Globus pallidus (tissue), 1 donor: ENCODE measurements around the gene ALK.

Source experiments
- DNase-seq: peaks from one replicate; pipeline ENCODE4 v3.0.0-alpha.2; 2015; ENCODE audit warnings: low spot score

The ALK gene

DNA sequence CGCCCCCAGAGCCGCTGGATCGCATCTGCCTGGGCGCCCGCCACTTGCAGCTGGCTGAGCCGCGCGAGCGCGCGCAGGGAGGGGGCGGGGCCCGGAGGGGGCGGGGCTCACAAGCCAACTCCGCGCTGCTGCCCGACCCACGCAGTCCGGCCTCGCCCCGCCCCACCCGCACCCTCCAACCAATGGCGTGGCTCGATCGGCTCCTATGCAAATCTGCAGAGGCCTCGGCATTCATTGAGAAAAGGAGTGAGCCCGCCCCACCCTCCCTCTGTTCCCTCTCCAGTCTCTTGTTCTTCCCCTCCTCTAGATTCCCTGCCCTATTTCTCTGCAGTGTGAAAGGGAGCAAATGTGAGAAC, at the start of gene ALK:
Gene ALK (minus strand): TSS at position 27 of the 356 bp plus-strand sequence. CDS start 927 bp downstream, outside the sequence.
- DNase-seq, result peak; percentile 91

DNA sequence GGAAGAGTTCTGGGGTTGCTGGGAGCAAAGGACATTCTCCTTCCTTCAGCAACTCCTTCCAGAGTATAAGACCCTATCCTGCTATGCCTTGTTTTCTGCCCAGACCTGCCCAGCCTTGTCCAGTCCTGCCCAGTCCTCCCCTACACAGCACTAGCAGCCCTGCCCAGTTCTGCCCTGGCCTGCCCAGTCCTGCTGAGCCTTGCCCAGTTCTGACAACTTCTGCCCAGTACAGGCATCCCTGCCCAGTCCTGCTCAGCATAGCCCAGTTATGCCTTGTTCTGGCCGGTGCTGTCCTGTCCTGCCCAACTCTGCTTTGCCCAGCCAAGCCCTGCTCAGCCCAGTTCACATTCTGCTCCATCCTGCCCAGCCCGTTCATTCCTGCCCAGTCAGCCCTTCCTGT, 44.9 kb upstream of the ALK start:
- DNase-seq, result no peak

DNA sequence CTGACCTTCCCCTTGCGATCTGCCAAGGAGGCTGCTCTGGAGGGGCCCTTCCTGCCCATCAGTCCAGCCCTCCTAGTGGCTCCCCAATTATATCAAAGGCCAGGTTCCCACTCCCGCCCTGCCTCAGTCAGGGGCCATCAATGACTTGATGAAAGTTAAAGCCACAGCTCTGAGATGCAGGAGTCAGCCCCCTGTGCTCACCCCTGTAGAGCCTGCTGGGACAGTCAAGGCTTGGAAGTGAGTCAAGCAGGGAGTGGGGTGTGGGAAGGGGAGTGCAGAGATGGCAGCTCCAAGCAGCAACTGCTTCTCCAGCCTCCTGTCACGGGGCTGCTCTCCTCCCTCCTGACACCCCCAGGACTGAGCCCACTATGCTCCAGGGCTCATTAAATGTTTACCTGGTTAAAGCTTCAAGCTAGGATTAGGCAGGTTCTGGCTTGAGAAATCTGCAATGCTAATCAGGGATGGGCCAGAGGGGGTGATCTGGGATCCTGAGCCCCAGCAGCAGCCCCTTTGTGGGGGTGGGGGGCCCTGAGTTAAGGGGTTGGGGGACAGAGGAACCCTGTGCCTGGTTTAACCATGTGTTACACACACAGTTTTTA, 42.7 kb upstream of the ALK start:
- no peak for DNase-seq

DNA sequence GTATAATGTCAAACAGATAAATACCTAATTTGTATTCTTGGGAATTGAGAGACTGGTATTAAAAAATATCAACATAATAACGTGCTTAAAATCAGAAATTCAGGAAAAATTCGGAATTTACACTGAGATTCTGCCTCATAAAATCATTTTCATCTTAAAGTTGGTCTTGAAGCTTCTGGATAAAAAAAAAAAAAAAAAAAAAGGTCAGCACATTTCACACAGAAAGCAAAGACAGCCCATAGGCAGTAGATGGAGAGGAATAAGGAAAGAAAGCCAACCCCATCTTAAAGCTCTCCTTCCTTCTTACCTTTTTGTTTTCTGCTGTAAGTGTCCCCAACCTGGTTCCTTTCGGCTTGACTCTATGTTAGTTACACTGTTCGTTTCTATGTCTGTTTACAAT, 41.5 kb upstream of the ALK start:
- no peak for DNase-seq

DNA sequence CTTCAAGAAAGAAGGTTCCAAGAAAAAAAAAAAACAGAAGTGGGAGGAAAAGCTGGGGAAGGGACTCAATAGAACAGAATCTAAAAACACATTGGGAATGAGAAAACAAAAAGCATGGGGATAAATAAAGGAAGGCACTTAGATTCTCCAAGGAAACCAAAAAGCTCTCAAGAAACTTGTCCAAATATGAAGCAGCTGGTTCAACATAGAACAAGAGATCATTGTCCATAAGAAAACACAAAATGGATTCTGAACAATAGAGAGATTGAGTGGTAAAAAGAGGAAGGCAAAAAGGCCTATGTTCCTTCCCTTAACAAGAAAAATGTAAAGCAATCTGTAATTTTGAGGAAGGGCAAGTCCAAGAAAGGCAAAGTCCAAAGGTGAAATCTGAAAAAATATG, 32.9 kb upstream of the ALK start:
- peak; percentile 36 for DNase-seq

DNA sequence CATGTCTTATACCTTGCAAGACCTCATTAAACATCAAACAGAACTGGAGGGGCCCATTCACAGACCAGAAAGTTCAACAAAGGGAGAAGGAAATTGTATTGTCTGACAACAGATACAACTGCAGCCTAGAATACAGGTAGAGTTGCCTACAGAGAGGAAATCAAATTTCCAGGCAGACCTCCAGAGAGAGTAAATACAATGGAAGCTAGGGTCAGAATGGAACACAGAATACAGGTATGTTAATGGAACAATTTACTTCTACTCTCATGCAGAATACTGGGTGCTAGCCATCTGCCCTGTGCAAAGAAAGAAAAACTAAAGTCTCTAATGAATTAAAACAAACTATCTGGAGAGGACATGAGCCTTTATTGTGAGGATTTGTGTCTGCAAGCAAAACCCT, 31.6 kb upstream of the ALK start:
- DNase-seq, result no peak

DNA sequence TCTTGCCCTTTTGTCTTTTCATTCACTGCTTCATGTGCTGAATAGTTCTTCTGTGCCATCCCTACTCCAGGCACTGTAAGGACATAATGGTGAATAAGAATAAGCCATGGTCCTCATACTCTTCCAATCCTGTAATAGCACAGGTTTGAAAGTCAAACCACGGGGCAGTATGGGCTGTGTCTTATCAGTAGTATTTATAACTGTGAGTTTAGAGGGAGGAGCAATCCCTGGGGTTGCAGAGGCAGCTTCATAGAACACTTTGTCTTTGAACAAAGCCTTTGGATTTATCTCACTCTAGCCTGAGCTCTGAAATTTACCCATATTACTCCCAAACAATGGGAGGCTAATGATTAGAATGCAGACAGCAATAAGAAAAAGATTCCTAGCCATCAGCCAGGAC, 30.2 kb upstream of the ALK start:
- DNase-seq, result no peak

DNA sequence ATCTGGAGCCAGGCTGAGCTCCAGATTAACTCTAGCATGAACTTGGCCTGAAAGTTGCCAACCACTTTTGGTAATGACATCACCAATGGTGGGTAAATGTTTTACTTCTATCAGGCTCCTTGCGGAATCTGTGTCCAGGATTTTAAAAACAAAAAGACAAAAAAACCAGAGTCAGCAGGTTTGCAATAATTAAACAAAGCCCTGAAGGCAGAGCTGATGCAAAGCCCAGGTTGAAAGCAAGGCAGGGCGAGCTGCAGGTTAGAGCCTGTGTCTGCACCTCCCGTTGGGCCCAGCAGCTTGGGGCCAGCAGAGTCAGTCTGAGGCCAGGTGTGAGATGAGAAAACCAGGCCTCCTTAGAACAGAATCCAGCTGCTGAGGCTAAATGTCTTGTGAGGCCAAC, 29.1 kb upstream of the ALK start:
- no peak for DNase-seq

DNA sequence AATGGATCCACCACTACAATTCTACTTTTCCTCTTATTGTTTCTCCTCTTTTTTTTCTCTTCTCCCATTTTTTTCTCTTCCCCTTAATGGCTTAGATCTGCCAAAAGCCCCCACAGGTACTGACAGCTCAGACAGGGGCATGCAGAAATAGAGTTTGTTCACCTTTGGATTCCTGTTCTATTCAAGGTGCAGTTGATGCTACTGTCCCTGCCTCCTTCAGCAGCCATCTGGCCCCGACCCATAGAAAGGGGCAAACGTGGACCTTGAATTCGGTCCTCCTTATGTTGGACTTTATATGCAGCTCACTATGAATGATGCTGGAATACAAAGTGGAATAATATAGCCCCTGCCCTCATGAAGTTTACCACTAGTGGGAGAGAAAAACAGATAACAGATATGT, 27.7 kb upstream of the ALK start:
- no peak for DNase-seq

DNA sequence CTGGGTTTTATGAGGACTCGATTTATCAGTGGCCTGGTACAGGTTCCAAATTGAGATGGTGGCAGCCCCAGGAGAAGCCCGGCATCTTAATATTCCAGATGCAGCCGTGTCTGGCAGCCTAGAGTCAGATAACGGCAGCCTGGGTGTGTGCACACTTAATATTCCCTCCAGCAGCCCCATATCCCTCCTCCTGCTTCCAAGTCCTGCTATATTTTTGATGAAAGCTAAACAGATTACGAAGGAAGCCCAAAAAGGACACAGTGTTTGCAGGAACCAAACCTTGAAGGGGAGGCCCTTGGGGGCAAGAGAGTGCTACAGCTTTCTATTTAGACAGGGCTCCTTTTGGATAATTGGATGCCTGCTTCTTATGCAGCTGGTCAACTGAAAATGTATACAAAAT, 25.1 kb upstream of the ALK start:
- no peak for DNase-seq

DNA sequence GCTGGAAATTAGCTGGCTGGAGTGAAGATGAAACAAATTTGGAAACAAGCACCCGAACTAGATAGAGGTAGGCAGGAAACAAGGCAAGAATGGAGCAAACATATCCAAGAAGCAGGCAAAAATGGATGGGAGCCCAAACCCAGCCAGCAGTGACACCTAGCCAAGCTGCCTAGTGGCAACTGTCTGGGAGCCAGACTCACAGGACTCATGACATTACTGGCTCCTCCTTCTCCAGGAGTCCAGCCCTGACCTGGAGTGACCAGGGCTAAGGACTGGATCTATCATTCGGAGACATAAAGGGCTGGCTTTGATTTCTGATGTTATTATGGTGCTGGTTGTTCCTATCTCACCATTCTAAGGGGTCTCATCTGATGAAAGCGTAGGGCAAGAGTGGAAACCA, 21.3 kb upstream of the ALK start:
- DNase-seq, result no peak

DNA sequence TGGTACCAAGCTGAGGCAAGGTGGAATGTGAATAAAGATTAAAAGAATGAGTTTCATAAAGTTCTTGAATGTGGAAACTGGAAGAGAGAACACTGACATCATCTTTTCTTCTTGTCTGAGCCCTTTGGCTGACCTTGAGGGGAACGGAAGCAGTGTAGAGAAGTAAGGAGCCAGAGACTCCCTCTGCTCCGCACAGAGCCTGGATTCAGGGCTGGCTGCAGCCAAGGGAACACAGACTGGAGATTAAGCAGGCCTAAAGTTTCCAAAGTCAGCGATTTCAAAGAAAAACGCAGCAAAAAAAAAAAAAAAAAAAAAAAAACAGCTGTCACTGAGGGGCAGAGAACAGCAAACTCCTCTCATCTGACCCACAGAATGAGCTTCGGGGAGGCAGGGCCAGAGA, 19.3 kb upstream of the ALK start:
- peak; percentile 45 for DNase-seq

DNA sequence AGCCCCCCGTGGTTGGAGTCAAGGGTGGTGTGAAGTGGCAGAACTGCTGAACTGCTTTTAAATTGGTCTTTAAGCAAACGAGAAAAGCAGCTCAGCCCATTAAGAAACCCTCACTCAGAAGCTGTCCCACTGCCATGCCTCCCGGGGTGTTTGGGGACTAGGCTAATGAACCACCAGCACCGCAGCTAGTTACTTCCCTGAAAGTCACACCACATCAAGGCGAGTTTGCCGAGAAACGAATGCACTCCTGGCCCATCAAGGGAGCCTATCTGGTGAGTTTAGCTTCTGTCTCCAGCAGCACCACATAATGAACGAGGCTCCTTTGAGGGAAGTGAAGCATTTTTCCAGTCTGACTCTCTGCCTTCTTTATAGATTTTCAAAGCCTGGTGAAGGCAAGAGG, 14.6 kb upstream of the ALK start:
- no peak for DNase-seq

DNA sequence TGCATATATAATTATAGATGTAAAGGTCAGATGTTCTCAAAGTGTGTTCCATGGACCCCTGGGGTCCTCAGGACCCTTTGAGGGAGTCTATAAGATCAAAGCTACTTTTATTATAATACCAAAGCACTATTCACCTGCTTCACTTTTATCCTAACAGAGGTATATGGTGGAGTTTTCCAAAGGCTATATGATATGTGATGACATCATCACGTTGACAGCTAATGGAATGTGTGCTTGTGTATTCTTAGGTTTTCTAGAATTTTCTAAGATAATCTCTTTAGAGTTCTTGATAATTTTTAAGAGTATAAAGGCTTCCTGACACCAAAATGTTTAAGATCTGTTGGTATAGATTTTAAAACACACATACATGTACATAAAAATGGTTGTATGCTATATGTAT, 10.4 kb upstream of the ALK start:
- DNase-seq, result no peak

DNA sequence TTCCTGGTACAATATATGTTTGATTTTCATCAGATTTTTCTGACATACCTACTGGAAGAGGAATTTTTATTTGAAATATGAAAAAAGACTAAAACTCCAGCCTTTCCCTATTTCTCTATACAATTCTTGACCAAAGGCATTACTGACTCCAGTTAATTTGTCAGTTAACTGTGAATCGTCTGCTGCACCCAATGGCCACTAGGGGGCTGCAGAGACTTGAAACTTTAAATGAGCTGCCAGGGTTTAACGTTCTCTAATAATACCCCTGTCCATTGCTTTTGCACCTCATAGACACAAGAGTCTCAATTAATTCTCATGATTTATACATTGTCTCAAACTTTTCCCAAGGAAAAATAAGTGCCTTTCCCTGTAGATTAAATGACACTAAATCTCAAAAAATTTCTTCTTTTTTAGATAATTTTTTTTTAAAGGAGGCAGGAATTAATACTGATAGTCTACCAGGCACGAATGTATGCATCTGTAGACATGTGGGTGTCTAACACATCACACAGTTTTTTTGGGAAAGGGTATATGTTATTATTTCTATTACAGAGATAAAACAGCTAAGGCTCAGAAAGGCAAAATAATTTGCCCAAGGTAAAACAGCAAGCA, 1.8 kb upstream of the ALK start:
- DNase-seq, result peak; percentile 72

DNA sequence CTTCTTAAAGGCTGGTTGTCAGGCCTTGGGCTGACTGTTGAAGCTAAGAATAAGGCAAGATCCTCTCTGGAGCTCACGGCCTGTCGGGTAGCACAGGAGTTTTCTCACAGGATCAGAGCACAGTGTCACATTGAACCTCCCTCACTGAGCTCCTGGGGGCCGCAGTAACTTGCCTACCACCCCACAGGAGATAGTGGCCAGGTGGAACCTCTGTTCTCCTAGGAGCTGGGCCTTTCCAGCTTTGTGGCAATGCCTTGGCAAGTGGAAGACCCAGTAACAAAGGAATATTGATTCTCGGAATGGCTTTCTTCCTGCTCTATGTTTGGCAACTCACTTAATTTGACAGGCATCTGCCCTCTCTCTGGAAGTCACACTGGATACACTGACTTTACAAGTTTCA, 1.2 kb upstream of the ALK start:
- no peak for DNase-seq

DNA sequence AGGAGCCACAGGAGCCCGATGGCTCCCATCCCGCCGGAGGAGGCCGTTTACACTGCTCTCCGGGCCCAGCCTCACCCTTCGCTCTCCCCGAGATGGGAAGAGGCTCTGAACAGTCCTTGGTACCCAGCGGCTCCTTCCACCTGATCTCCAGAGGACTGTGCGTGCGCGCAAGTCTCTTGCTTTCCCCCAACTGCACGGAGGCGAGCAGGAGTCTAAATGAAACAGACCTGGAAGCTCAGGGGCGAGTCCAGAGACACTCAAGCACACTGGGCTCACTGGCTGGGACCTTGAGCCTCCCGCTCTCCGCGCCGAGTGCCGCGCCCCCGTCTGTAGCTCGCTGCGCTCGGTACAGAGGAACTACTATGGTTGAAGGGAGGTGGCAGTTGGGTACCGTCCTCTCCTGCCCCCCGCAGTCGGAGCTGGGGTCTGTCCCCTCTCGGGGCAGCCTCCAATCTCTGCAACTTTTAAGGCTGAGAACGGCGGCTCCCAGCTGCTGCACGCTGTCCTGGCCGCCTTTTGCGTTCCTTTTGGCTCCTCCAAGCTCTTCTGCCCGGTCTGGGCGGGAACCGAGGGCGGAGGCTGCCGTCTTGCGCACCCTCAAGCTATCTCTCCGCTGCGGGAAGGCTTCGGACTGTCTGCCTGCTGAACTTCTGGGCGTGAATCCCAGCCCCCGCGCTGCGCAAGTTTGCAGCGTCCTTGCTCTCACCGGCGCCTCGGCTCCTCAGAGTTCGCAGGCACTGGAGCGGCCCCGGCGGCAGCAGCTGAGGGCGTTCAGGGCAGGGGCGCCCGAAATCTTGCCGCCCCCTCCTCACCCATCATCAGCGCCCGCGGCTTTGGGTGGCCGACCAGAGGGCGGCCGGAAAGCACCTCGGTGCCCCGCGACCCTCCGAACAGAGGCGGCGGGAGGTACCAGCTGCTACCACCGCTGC, 491 bp downstream of the ALK start:
- DNase-seq, result no peak

DNA sequence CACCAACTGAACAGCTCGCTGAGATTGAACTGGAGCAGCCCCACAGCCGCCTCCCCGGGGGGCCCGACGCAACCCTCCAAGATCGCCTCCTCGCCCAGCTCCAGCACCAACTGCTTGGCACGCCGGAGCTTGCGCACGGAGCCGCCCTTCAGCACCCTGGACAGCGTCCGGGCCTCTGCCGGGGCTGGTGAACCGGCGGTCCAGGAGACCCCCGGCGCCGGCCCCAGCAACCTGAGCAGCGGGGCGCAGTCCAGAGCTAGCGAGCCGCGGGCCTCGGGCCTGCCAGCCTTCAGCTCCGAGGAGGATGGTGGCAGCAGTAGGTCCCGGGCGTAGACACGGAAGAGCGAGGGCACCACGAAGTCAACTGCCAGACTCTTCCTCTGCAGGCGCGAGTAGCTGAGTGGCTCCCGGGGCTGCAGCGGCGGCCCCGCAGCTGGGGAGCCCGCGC, 1.2 kb downstream of the ALK start:
- DNase-seq, result peak; percentile 40

DNA sequence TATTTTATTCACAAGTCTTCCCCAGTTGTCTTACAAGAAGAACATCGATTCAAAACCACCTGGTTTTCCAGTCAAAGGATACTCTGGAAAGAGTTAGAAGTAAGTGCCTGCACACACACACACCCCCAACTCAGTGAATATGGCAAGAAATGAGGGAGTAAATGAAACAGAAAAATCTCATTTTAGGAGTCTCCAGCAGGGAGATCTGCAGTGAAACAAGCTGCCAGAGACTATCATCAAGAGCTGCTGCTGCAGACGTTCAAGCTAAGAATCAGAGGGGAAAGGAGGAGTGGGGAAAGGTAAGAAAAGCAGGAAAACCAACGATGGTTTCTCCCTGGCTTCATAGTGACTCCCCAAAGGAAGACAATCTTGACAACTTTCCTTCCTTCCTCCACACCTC, 2.4 kb downstream of the ALK start:
- no peak for DNase-seq

DNA sequence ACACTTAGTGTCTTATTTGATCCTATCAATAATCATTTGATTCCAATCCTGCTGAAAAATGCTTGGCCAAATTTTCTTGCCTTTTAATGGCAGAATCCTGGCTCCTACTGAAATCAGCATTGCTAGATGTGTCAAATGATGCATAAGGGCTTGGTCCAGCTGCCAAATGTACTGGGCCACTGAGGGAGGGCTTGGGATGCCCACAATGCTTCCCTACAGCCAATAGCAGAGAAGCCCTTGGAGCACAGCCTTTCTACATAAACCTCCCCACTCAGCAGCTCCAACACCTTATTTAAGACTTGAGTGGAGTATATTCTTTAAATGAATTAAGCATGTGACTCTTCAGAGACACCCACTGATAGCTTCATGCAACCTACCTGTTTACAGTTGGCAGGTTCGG, 3.6 kb downstream of the ALK start:
- no peak for DNase-seq

DNA sequence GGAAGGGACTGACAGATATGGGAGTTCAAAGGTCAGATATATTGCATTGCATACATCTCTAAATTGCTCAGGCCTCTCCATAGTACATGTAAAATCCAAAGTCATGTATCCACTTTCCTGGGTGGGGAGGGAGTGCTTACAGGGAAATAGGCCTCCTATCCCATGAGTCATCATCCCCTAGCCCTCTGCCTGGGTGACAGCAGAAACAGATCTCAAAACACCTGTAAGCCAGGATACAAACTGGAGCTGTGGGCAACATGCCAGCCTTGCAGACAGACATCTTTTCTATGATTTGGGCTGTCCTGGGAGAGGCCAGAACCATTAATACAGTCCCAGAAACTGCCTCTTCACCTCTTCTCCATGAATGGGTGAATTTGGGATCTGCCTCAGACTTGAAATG, 4.8 kb downstream of the ALK start:
- DNase-seq, result no peak

DNA sequence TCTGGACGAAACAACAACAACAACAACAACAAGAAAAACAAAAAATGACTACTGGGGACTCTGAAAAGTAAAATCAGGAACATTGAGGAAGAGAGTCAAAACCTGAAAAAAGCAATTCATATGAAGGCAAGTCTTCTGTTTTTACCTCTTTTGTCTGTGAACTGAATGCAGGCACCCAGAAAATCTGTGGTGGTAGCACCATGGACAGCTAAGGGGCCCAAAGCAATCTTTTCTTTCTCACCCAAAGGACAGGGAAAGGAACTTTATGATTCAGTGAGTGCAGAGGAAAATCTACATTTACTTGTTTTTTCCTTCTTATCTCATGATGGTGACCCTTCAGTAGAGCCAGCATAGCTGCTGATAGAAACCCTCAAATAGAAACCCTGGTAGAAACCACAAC, 10.4 kb downstream of the ALK start:
- no peak for DNase-seq

DNA sequence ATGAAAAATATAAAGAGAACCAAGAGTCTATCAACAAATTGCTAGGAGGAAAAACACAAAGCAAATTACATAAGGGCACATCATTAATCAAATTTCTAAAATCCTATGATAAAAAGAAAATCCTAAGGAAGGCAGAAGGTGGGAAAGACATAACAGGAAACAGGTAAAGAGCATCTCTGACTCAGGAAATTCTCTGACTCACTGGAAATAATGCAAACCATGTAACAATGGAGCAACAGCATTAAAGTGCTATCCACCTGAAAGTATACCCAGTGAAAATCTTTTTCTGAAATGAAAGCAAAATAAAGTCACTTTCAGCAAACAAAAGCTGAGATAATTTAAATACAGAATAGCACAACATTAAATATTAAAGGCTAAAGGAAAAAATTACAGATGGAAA, 10.9 kb downstream of the ALK start:
- no peak for DNase-seq
